Thyroid gland (tissue), 4 donors: ENCODE data around the gene UHRF2.

ENCODE experiments used
- POLR2A ChIP-seq, 2 donors: fragments of 450-650 bp; IDR thresholded peaks; one replicate each; pipeline ENCODE4 v1.6.1; 2017; ENCODE audit warnings: antibody characterized with exemption in 2 of 2, mild to moderate bottlenecking in 2 of 2, moderate library complexity in 1 of 2
- TF ChIP-seq, protein P1 (sequence below), 6 experiments: fragments of 200-600 bp in 3 of 6; fragments of 450-650 bp in 3 of 6; sonication (generic) in 3 of 6; IDR thresholded peaks; one replicate each; pipeline ENCODE4 v1.5.1; 2016 to 2019; ENCODE audit warnings: antibody characterized with exemption in 6 of 6, mild to moderate bottlenecking in 2 of 6, inconsistent platforms in 1 of 6, moderate library complexity in 1 of 6

GRCh38 chr9:6525326-6526045 is 112.5 kb downstream of the UHRF2 start:
- TF ChIP-seq, protein P1, sequence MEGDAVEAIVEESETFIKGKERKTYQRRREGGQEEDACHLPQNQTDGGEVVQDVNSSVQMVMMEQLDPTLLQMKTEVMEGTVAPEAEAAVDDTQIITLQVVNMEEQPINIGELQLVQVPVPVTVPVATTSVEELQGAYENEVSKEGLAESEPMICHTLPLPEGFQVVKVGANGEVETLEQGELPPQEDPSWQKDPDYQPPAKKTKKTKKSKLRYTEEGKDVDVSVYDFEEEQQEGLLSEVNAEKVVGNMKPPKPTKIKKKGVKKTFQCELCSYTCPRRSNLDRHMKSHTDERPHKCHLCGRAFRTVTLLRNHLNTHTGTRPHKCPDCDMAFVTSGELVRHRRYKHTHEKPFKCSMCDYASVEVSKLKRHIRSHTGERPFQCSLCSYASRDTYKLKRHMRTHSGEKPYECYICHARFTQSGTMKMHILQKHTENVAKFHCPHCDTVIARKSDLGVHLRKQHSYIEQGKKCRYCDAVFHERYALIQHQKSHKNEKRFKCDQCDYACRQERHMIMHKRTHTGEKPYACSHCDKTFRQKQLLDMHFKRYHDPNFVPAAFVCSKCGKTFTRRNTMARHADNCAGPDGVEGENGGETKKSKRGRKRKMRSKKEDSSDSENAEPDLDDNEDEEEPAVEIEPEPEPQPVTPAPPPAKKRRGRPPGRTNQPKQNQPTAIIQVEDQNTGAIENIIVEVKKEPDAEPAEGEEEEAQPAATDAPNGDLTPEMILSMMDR (IDR thresholded peaks at IDR 0.05): no peak
- TF ChIP-seq POLR2A (IDR thresholded peaks at IDR 0.05): no peak
